HG03066 (cell line): ENCODE data around the gene RHO.

Experiments
- ATAC-seq: cut with Tn5 transposase; IDR thresholded peaks from one replicate; pipeline ENCODE4 v1.9.1; 2021; ENCODE audit warnings: low read depth; ENCODE audit not compliant: unreplicated experiment

Gene RHO

DNA sequence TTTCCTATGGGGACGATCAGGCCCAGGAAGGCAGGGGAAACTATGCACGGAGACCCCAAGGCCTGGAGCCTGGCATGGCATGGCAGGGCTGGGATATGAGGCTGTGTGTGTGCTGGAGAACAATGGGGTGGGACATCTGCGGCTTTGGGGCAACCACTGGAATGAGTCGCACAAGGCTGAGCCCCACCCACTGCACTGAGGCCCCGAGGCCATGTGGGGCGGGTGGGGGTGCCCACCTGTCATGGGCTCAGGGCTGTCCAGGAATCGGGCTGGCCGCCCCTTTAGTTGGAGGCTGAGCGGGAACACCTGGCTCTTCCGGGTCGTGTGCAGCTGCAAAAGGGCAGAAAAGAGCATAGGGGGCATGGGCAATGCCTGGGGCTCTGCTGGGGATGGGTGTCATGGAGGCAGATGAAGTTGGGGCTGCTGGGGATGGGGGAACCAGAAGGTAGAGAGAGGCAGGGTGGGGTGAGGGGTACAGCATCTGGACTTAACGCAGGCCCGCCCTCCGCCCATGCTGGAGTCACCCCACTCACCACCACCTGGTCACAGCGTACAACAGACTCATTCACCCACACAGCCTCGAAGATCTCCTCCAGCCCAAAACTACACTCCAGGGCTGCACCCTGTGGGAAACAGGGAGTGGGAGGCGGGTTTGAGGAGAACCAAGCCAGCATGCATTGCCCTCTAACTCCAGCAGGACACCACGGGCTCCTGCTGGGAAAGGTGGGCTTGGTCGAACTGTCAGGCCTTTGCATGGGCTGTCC is 47.0 kb downstream of the RHO start:
- ATAC-seq, result no peak

GRCh38 chr3:129575997-129576384 is 47.6 kb downstream of the RHO start:
- no peak for ATAC-seq

DNA sequence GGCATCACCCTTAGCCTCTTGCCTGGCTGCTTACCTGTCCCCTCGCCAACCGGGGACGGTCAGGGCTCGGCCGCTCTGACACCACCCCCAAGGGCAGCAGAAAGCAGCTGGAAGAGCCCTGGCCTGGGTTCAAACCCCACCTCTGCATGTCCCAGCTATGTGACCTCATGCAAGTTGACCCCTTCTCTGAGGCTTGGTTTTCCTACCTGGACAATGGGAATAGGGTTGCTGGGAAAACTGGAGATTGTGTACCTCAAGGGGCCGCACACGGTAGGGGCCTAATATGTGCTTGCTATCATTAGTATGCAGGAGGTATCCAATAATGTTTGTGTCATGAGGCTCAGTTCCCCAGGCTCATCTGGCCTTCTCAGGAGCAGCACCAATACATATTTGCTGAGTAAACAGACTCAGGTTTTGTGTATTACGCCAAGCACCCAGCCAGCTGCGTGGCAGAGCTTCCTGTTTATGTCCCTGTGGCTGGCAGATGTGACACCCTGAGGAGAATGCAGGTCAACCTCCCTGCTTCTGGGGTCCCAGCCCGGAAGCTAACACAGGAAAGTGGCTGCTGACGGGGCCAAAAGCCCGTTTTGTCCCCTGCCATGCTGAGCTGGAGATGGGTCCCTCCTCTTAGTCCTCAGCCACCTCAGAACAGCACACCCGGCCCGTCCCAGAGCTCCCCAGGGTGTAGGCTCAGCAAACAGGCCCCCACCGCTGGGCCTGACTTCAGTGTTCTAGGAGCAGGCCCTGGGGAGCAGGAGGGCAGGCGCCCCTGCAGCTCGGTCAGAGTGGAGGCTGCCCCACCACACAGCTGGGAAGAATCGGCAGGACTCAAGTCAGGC is 48.3 kb downstream of the RHO start:
- ATAC-seq, result no peak

DNA sequence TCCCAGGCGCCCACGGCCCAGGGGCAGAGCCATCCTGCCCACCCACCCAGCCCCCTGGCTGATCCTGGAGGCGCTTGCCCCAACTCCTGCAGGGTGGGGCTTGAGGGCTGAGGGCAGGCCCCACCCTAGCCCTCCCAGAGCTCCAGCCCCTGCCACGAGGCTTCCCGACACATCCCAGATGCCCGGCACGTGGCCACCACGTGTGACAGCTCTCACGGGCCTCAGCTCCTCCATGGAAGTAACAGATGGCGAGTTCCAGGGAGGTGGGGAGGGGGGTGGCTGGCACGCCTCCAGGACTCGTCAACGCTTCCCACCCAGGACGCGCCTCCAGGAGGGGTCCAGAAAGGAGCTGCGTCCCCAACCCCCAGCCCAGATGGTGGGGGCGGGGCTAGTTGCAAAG is 48.9 kb downstream of the RHO start:
- no peak for ATAC-seq

GRCh38 chr3:129577925-129578786 is 49.7 kb downstream of the RHO start:
- ATAC-seq, result peak; percentile 68

GRCh38 chr3:129579991-129580390 is 51.6 kb downstream of the RHO start:
- no peak for ATAC-seq

DNA sequence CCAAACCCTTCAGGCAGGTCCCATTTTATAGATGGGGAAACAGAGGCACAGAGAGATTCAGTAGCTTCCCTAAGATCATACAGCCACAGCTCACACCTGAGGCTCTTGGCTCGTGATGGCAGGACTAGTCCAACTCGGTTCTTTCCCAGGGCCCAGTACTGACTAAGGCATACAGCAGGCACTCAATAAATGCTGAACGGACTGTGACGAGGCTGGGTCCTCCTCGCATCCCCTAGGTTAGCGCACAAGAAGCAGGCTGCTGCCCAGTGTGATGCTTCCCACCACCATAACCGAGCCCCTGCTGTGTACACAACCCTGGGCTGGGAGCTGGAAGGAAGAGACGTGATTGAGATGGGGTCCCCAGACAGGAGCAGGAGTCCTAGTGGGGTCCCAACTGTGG is 53.2 kb downstream of the RHO start:
- no peak for ATAC-seq

GRCh38 chr3:129582799-129583198 is 54.4 kb downstream of the RHO start:
- ATAC-seq, result no peak

DNA sequence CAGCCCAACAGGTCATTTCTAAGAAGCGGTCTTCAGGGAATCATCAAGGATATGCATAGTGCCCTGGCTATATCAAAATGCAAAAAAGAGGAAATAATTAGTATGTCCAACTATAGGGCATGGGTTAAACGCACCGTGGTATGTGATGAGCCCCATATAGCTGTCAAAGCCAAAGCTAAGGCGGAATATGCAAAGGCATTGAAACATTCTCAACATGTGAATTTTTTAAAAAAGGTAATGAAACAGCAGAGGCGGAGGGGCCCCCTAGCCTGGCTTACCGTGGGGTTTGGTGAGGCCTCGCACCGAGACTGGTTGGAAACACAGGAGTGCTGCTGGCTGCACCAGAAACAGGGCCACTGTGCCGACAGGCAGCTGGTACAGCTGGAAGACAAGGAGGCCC is 54.9 kb downstream of the RHO start:
- no peak for ATAC-seq

- ATAC-seq, result no peak
These were observed 56.2 kb downstream of the RHO start for GRCh38 chr3:129584631-129585030.
